GM04504 (cell line): ENCODE data around the gene MINDY2.

ENCODE experiments used
- DNase-seq: peaks from one replicate; pipeline ENCODE4 v3.0.0-alpha.2; 2012; ENCODE audit warnings: low read depth

The MINDY2 gene

GRCh38 chr15:58770857-58771620 lies at the start of gene MINDY2:
TSS of gene MINDY2 (plus strand) at chr15:58771302. CDS start at chr15:58771396, 94 bp downstream.
- DNase-seq, result peak; percentile 98

- no peak for DNase-seq
These were observed 46.6 kb upstream of the MINDY2 start for GRCh38 chr15:58724466-58724865.

GRCh38 chr15:58726867-58727266 lies 44.2 kb upstream of the MINDY2 start:
- DNase-seq, result no peak

GRCh38 chr15:58731756-58732535 lies 39.2 kb upstream of the MINDY2 start:
- DNase-seq, result peak; percentile 13

GRCh38 chr15:58732625-58733363 lies 38.3 kb upstream of the MINDY2 start:
- DNase-seq, result no peak

- DNase-seq, result no peak
These were observed 36.2 kb upstream of the MINDY2 start for GRCh38 chr15:58734859-58735258.

- no peak for DNase-seq
These were observed 35.0 kb upstream of the MINDY2 start for GRCh38 chr15:58736018-58736643.

- no peak for DNase-seq
These were observed 33.8 kb upstream of the MINDY2 start for GRCh38 chr15:58737298-58737697.

GRCh38 chr15:58738046-58738707 lies 32.9 kb upstream of the MINDY2 start:
- DNase-seq, result no peak

GRCh38 chr15:58740436-58740835 lies 30.7 kb upstream of the MINDY2 start:
- no peak for DNase-seq

GRCh38 chr15:58741032-58741431 lies 30.1 kb upstream of the MINDY2 start:
- DNase-seq, result no peak

- DNase-seq, result peak; percentile 44
These were observed 28.9 kb upstream of the MINDY2 start for GRCh38 chr15:58742022-58742813.

GRCh38 chr15:58742819-58743502 lies 28.1 kb upstream of the MINDY2 start:
- DNase-seq, result no peak

- no peak for DNase-seq
These were observed 24.9 kb upstream of the MINDY2 start for GRCh38 chr15:58746174-58746573.

GRCh38 chr15:58748040-58748851 lies 22.9 kb upstream of the MINDY2 start:
- no peak for DNase-seq

GRCh38 chr15:58748852-58749531 lies 22.1 kb upstream of the MINDY2 start:
- DNase-seq, result no peak

- DNase-seq, result peak; percentile 99
These were observed 21.4 kb upstream of the MINDY2 start, which contains the start of gene ADAM10 for GRCh38 chr15:58749532-58750337. TSS of gene ADAM10 (minus strand) at chr15:58749707. CDS start at chr15:58749534, 173 bp downstream.

- DNase-seq, result no peak
These were observed 18.4 kb upstream of the MINDY2 start for GRCh38 chr15:58752716-58753115.
